T follicular helper cell (primary cell): ENCODE data around the gene MLXIP.
"Not testable (repeated sequence)": the region's sequence is repeated elsewhere in the genome, so short reads cannot be mapped to it uniquely, and the experiment has no call there.

Experiments used
- DNase-seq: peaks from one replicate; pipeline ENCODE4 v3.0.0-alpha.2; 2020; ENCODE audit warnings: low read depth
- total RNA-seq, 2 experiments: gene quantifications; one replicate each; lab custom pipeline; 2026; lab: John Stamatoyannopoulos, UW

MLXIP gene
- total RNA-seq, result 41.6 to 78.9 reads per million in 2 experiments

DNA sequence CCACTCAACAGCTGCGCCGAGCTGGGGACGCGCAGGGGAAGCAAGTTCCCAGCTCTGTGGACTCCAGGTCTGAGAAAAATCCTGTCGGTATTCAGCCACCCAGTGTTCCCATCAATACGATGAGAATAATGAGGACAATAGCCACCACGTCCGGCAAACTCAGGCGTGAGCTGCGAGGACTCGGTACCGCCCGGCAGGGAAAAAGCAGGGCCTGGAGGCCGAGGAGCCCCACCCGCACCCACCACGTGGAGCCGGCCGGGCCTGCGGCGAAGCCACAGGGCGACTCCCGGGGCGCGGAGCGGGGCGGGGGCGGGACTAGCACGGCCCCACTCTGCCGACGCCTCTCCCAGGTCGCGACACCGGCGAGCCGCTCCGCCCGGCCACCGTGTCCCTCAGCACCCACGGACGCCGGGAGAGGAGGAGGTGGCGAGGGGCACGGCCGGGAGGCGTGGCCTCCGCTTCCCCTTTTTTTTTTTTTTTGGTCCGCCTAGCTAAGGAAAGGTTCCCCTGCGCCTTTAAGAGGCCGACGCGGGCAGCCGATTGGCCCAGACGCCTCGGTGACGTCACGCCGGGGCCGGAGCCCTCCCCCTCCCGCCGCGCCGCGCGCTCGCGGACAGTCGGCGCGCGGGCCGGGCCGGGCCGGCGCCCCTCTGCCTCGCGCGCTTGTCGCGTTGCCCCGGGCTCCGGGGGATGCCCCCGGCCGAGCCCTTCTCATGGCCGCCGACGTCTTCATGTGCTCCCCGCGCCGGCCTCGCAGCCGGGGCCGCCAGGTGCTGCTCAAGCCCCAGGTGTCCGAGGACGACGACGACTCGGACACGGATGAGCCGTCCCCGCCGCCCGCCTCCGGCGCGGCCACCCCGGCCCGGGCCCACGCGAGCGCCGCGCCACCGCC, at the start of gene MLXIP:
Gene MLXIP, plus strand, starts transcription at position 616 of the 892 bp plus-strand sequence. Its CDS starts 98 bp downstream, at position 714.
- DNase-seq, result peak; percentile 81

- no peak for DNase-seq
These were observed 49.5 kb upstream of the MLXIP start for GRCh38 chr12:122028905-122029560.

GRCh38 chr12:122029620-122030423, 48.7 kb upstream of the MLXIP start:
- DNase-seq, result no peak

GRCh38 chr12:122030424-122031035, 48.0 kb upstream of the MLXIP start:
- no peak for DNase-seq

- peak; percentile 20 for DNase-seq
These were observed 47.0 kb upstream of the MLXIP start for GRCh38 chr12:122031342-122032216.

GRCh38 chr12:122032580-122032979, 46.0 kb upstream of the MLXIP start:
- no peak for DNase-seq

DNA sequence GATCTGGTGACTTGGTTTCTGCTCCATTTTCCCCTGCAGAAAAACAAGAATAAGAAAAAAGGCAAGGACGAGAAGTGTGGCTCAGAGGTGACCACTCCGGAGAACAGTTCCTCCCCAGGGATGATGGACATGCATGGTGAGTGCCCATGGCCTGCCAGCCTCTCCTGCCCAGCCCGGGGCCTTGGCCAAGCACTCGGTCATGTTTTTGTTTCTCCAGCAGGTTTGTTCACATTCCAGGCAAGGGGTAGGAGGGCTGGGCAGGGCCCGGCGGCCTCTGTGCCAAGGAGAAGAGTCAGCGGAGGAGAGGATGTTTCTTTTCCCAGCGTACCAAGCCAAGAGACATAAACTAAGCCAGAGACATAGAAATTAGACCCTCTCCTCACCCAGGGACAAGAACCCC, 43.3 kb upstream of the MLXIP start:
- no peak for DNase-seq

GRCh38 chr12:122036153-122036552, 42.4 kb upstream of the MLXIP start:
- no peak for DNase-seq

- DNase-seq, result no peak
These were observed 37.8 kb upstream of the MLXIP start for GRCh38 chr12:122040579-122041386.

DNA sequence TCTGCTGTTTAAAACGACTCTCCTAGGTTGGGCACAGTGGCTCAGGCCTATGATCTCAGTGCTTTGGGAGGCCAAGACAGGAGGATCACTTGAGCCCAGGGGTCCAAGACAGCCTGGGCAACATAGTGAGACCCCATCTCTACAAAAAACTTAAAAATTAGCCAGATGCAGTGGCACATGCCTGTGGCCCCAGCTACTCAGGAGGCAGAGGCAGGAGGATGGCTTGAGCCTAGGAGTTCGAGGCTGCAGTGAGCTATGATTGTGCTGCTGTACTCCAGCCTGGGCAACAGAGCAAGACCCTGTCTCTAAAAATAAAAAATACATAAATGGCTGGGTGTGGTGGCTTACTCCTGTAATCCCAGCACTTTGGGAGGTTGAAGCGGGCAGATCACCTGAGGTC, 37.1 kb upstream of the MLXIP start:
- DNase-seq, result not testable (repeated sequence)

- no peak for DNase-seq
These were observed 35.6 kb upstream of the MLXIP start for GRCh38 chr12:122042910-122043309.

DNA sequence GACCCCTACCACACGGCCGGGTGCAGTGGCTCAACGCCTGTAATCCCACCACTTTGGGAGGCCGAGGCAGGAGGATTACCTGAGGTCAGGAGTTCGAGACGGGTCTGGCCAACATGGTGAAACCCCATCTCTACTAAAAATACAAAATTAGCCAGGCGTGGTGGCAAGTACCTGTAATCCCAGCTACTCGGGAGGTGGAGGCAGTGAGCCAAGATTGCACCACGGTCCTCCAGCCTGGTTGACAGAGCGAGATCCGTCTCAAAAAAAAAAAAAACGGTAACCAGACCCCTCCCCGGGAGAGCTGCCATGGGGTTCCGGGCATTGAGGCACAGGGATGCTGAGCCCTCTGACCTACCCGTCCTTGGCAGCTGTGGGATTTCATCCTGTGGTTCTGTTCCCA, 35.1 kb upstream of the MLXIP start:
- no peak for DNase-seq

- no peak for DNase-seq
These were observed 33.3 kb upstream of the MLXIP start for GRCh38 chr12:122045262-122045661.

DNA sequence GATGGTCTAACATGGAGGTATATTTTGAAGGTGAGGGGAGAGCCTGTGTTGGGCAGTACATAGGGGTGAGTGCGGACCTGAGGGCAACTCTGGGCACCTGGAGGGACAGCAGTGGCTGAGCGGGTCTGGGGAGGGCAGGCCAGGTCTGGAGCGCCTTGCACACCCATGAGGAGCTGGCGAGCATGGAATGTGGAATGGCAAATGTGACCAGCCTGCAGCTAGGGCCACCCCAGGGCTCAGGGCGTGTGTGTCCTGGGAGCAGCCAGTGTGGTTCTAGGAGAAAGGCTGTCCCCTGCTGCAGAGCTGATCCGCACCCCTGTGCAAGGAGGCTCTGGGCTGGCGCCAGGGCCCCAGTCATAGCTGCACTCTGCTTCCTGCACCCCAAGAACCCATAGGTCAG, 32.4 kb upstream of the MLXIP start:
- DNase-seq, result no peak

DNA sequence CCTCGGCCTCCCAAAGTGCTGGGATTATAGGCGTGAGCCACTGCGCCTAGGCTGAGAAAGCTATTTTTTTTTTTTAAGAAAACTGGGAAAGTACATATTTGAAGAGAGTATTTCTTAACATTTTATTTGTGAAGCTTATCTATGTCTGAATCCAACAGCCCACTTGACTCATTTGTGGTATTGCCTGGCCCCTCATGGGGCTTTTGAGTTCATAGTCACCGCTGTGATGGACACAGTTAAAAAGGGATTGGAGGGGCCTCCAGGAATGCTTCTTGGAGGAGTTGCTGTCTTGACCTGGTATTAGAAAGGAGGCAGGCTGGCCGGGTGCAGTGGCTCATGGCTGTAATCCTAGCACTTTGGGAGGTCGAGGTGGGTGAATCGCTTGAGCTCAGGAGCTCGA, 30.4 kb upstream of the MLXIP start:
- no peak for DNase-seq

DNA sequence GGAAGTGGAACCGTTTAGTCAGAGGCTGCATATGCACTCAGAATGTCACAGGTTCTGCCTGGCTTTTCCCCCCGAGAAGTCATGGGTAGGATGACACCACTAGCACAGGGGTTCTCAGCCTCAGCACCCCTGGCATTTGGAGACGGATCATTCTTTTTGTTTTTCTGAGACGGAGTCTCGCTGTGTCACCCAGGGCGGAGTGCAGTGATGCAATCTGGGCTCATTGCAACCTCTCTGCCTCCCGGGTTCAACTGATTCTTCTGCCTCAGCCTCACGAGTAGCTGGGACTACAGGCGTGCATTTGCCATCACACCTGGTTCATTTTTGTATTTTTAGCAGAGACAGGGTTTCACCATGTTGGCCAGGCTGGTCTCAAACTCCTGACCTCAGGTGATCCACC, 28.7 kb upstream of the MLXIP start:
- DNase-seq, result no peak

GRCh38 chr12:122050706-122051105, 27.9 kb upstream of the MLXIP start:
- no peak for DNase-seq

DNA sequence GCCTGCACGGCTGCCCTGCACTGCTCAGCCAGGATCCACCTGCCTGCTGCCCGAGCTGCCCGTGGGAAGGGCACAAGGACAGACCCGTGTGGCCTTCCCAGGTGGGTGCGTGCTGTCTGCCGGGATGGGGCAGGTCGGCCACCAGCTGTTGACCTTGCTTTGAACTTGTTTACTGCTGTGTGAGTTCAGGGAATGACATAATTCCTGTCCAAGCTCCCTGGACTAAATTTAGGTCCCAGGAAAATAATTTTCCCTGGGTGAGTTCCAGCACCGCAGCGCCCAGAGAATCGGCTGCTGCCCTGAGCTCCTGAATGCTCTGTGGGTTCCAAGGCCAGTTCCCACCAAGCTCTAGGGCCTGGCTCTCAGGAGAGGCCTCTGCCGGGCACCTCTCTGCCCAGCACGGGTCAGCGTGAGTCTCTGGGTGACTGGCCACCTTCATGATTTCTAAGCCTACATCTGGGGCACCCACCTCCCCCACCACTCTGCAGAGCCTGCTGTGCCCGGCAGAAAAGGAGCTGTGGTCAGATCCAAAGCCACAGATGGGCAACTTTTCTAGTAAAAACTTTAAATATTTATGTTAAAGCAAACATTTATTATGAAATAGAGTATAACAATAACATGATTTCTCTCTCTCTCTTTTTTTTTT, 27.2 kb upstream of the MLXIP start:
- DNase-seq, result no peak

DNA sequence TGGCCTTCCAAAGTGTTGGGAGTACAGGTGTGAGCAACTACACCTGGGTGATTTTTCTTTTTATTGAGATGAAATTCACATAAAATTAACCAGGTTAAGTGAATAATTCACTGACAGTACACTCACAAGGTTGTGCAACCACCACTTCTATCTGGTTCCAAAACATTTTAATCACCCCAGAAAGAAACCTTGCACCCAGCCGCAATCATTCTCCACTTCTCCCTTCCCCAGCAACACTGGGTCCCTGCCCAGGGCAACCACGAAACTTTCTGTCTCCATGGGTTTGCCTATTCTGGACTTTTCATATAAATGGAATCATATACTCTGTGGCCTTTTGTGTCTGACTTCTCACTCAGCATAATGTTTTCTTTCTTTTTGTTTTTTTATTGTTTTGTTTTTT, 26.3 kb upstream of the MLXIP start:
- no peak for DNase-seq
